ENCODE results near the gene SARS2.

GRCh38 chr19:38959618-38960017 lies 29.1 kb upstream of the SARS2 start:
- TF ChIP-seq CTCF (conservative IDR thresholded peaks at IDR 0.05; ENCODE audit: low read depth, low read length): no peak
- no peak for TF ChIP-seq EZH2phosphoT487 (IDR thresholded peaks at IDR 0.05; ENCODE audit: borderline replicate concordance, low read length)
- TF ChIP-seq EZH2 (IDR thresholded peaks at IDR 0.05; ENCODE audit: low read length, unreplicated experiment): no peak

All from PC-3 (cell line).